ENCODE results near the gene GPR3. TPM values are rescaled to one million over a fixed set of nuclear protein-coding genes. Genes with fewer than 3 reads are reported as not detected.

Gene GPR3
- total and polyA plus RNA-seq, 2 of the 13 experiments (the other 11 are each of a cell fraction or from before 2014, with no cell fraction given): 1.00 to 2.6 TPM

DNA sequence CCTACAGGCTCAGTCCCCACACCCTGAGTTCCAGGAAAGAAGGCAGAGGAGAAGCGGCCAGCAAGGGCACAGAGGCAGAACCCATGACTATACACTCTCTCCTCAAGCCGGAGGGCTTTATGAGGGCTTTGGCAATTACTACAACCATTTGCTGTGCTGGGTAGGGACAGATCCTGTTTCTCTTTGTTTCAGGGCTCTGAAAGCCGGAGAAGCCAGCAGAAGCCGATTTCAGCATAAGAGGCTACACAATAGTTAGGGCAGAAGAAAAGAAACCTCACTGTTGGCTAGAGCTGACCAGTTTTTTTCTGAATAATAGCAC lies 13.9 kb downstream of the GPR3 start:
- H3K4me1 ChIP-seq (ENCODE audit: insufficient read depth, low read length): no peaks in the 10 kb centered on the region
- H4K20me1 ChIP-seq (ENCODE audit: insufficient read depth, low read length): no peaks in the 10 kb centered on the region
- CTCF ChIA-PET (ENCODE audit: low intra/inter-chr PET ratio, low total read pairs): no interaction called here
- no peak overlapping the region for H2AFZ ChIP-seq (ENCODE audit: low read length)
- no peak overlapping the region for H3K4me2 ChIP-seq (ENCODE audit: low read depth, low read length)
- intact Hi-C loops (cut with micrococcal nuclease; ENCODE audit: unreplicated experiment): no loop called here
- no peak overlapping the region for H3K9ac ChIP-seq (ENCODE audit: insufficient read depth, low read depth, low read length)
- DNase-seq (ENCODE audit: low spot score) (no peak), FAIRE-seq (no peak), ATAC-seq (no peak)
- 95% methylated on average over 4 of the region's 4 CpGs for WGBS (ENCODE audit: low lambda C conversion rate)
- no peaks in the 10 kb centered on the region for H3K27me3 ChIP-seq (ENCODE audit: control insufficient read depth in 1 of 2, insufficient read depth in 2 of 2, low read length in 2 of 2)
- H3K9me3 ChIP-seq (ENCODE audit: low read length): no peaks in the 10 kb centered on the region
- no peak for TF ChIP-seq GMEB1 (CRISPR knock-in tag; IDR thresholded peaks at IDR 0.05; ENCODE audit: borderline replicate concordance)
- no peak for TF ChIP-seq CCAR2 (optimal IDR thresholded peaks at IDR 0.05; ENCODE audit: low read depth, low read length)
- no peak for TF ChIP-seq PHF21A (CRISPR knock-in tag; IDR thresholded peaks at IDR 0.05)
- TF ChIP-seq BATF2 (CRISPR knock-in tag; IDR thresholded peaks at IDR 0.05): no peak
- no peak for TF ChIP-seq KLF13 (CRISPR knock-in tag; IDR thresholded peaks at IDR 0.05)
- TF ChIP-seq ZNF747 (CRISPR knock-in tag; IDR thresholded peaks at IDR 0.05; ENCODE audit: borderline replicate concordance): no peak
- no peak for TF ChIP-seq PITX1 (CRISPR knock-in tag; IDR thresholded peaks at IDR 0.05)
- TF ChIP-seq, protein P1, sequence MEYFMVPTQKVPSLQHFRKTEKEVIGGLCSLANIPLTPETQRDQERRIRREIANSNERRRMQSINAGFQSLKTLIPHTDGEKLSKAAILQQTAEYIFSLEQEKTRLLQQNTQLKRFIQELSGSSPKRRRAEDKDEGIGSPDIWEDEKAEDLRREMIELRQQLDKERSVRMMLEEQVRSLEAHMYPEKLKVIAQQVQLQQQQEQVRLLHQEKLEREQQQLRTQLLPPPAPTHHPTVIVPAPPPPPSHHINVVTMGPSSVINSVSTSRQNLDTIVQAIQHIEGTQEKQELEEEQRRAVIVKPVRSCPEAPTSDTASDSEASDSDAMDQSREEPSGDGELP (IDR thresholded peaks at IDR 0.05; ENCODE audit: borderline replicate concordance, low read depth): no peak
- TF ChIP-seq, protein P2, sequence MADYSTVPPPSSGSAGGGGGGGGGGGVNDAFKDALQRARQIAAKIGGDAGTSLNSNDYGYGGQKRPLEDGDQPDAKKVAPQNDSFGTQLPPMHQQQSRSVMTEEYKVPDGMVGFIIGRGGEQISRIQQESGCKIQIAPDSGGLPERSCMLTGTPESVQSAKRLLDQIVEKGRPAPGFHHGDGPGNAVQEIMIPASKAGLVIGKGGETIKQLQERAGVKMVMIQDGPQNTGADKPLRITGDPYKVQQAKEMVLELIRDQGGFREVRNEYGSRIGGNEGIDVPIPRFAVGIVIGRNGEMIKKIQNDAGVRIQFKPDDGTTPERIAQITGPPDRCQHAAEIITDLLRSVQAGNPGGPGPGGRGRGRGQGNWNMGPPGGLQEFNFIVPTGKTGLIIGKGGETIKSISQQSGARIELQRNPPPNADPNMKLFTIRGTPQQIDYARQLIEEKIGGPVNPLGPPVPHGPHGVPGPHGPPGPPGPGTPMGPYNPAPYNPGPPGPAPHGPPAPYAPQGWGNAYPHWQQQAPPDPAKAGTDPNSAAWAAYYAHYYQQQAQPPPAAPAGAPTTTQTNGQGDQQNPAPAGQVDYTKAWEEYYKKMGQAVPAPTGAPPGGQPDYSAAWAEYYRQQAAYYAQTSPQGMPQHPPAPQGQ (CRISPR knock-in tag; IDR thresholded peaks at IDR 0.05; ENCODE audit: borderline replicate concordance): no peak
- no peak for TF ChIP-seq CENPX (CRISPR knock-in tag; IDR thresholded peaks at IDR 0.05)
- no peak for TF ChIP-seq ZNF280B (CRISPR knock-in tag; IDR thresholded peaks at IDR 0.05; ENCODE audit: borderline replicate concordance)
- no peak for TF ChIP-seq NFKBIZ (CRISPR knock-in tag; IDR thresholded peaks at IDR 0.05)
- TF ChIP-seq, protein P3, sequence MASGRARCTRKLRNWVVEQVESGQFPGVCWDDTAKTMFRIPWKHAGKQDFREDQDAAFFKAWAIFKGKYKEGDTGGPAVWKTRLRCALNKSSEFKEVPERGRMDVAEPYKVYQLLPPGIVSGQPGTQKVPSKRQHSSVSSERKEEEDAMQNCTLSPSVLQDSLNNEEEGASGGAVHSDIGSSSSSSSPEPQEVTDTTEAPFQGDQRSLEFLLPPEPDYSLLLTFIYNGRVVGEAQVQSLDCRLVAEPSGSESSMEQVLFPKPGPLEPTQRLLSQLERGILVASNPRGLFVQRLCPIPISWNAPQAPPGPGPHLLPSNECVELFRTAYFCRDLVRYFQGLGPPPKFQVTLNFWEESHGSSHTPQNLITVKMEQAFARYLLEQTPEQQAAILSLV (CRISPR knock-in tag; IDR thresholded peaks at IDR 0.05; ENCODE audit: borderline replicate concordance): no peak
- no peak for TF ChIP-seq ZNF503 (CRISPR knock-in tag; IDR thresholded peaks at IDR 0.05)
- TF ChIP-seq ARID2 (CRISPR knock-in tag; IDR thresholded peaks at IDR 0.05; ENCODE audit: borderline replicate concordance): no peak
- POLR2A ChIA-PET: no interaction called here
- in situ Hi-C loops (cut with HindIII; ENCODE audit: extremely low pct_ligation_motif_present, low pct_unique_long_range_greater_than_20kb): no loop called here
- no peak overlapping the region for H3K27ac ChIP-seq (ENCODE audit: extremely low read length, insufficient read depth, low read length)
- no peak overlapping the region for H3K4me3 ChIP-seq (replicated peaks in 1 of 3; ENCODE audit: insufficient read depth in 1 of 3, low read depth in 2 of 3, low read length in 3 of 3)
- no peaks in the 10 kb centered on the region for H3K79me2 ChIP-seq (ENCODE audit: insufficient read depth, low read length)
- H3K36me3 ChIP-seq (replicated peaks in 1 of 2; ENCODE audit: control insufficient read depth in 1 of 2, insufficient read depth in 2 of 2, low read length in 2 of 2): peaks cover 12 to 36% of the 10 kb centered on the region in 2 experiments
- BruUV-seq (replicated peaks): no TSS peak
